GM12878 (cell line): Measurements from ENCODE around the gene RFC3. TPM values are rescaled to one million over a fixed set of nuclear protein-coding genes. Genes with fewer than 3 reads are reported as not detected.
A peak's percentile ranks its signal among the peaks of the same experiment; 100 is the strongest.

Source experiments
- ATAC-seq: fragments of 200-7000 bp; cut with Tn5 transposase; 3 replicates; pipeline ENCODE4 v1.9.1; 2020; ENCODE audit warnings: mild to moderate bottlenecking, moderate library complexity
- BruUV-seq: library from RNA; stranded (reverse); fragments of 400-500 nt; replicated peaks from 2 replicates; lab custom pipeline; 2021; lab: Mats Ljungman, UMichigan
- CTCF ChIA-PET: fragments of 300-600 bp; sonication (Branson Sonifier 250); formaldehyde crosslinking; extraction: SDS; loops from one replicate; lab custom pipeline; 2021; ENCODE audit warnings: inconsistent platforms; lab: Yijun Ruan, JAX
- POLR2A ChIA-PET: fragments of 350-600 bp; formaldehyde crosslinking; extraction: SDS; loops from one replicate; lab custom pipeline; 2021; ENCODE audit warnings: inconsistent platforms; lab: Charles Lee
- RAD21 ChIA-PET: fragments of 300-600 bp; sonication (Branson Sonifier 250); formaldehyde crosslinking; loops from one replicate; lab custom pipeline; 2023; ENCODE audit warnings: antibody characterized with exemption; ENCODE audit not compliant: unreplicated experiment; lab: Charles Lee
- SMC1A ChIA-PET: fragments of 300-600 bp; sonication (Branson Sonifier 250); formaldehyde crosslinking; loops from one replicate; lab custom pipeline; 2023; ENCODE audit not compliant: unreplicated experiment, uncharacterized antibody; lab: Charles Lee
- DNase-seq: peaks from one replicate; pipeline ENCODE4 v3.0.0-alpha.2; 2011; ENCODE audit warnings: low read depth, low spot score
- FAIRE-seq: peaks from 3 replicates; lab custom pipeline; 2011; peaks lifted over from hg19 to GRCh38; lab: Jason Lieb, UNC
- H2AFZ ChIP-seq: 2 replicates; pipeline ENCODE4 v1.6.0; 2011; ENCODE audit warnings: low read depth, low read length, control low read depth; ENCODE audit not compliant: control insufficient read depth
- H3K27ac ChIP-seq: 2 replicates; pipeline ENCODE4 v1.5.1; 2011; ENCODE audit warnings: control low read depth; ENCODE audit not compliant: control insufficient read depth, insufficient read depth
- H3K27me3 ChIP-seq, 2 experiments: replicated peaks in 1 of 2; 2 replicates each; pipeline versions ENCODE4 v1.6.0 to v1.6.1; 2011; ENCODE audit warnings: low read length in 1 of 2; ENCODE audit not compliant: control insufficient read depth in 2 of 2, insufficient read depth in 2 of 2
- H3K36me3 ChIP-seq, 2 experiments: 2 replicates each; pipeline ENCODE4 v1.5.1; 2011; ENCODE audit warnings: low read length in 1 of 2; ENCODE audit not compliant: control insufficient read depth in 2 of 2, insufficient read depth in 2 of 2
- H3K4me1 ChIP-seq: 2 replicates; pipeline ENCODE4 v1.6.1; 2011; ENCODE audit warnings: mild to moderate bottlenecking, low read length, moderate library complexity, mixed read lengths; ENCODE audit not compliant: control insufficient read depth, insufficient read depth
- H3K4me2 ChIP-seq: 2 replicates; pipeline ENCODE4 v1.6.0; 2011; ENCODE audit warnings: control low read depth; ENCODE audit not compliant: control insufficient read depth, insufficient read depth
- H3K4me3 ChIP-seq: fragments of 200-600 bp; sonication (generic); 2 replicates; pipeline ENCODE4 v1.5.1; 2016
- H3K79me2 ChIP-seq: 2 replicates; pipeline ENCODE4 v1.6.0; 2011; ENCODE audit warnings: low read length; ENCODE audit not compliant: control insufficient read depth, insufficient read depth
- H3K9ac ChIP-seq: 2 replicates; pipeline ENCODE4 v1.8.0; 2011; ENCODE audit warnings: low read length, control low read depth, mixed read lengths; ENCODE audit not compliant: control insufficient read depth, insufficient read depth
- H3K9me3 ChIP-seq: replicated peaks from 3 replicates; pipeline ENCODE4 v1.5.1; 2011; ENCODE audit warnings: mild to moderate bottlenecking, low read length; ENCODE audit not compliant: control insufficient read depth, insufficient read depth
- H4K20me1 ChIP-seq: 2 replicates; pipeline ENCODE4 v1.6.0; 2011; ENCODE audit not compliant: control insufficient read depth, insufficient read depth
- IKZF2 ChIP-seq, 2 experiments: fragments of 450-650 bp; IDR thresholded peaks; 2 replicates each; pipeline ENCODE4 v1.6.1; 2017; ENCODE audit warnings: mild to moderate bottlenecking in 2 of 2, moderate library complexity in 2 of 2
- RAD21 ChIP-seq: IDR thresholded peaks from 2 replicates; pipeline ENCODE4 v1.6.1; 2011; ENCODE audit warnings: mild to moderate bottlenecking, low read depth, low read length, moderate library complexity; ENCODE audit not compliant: insufficient read depth
- SMC3 ChIP-seq: IDR thresholded peaks from 2 replicates; pipeline ENCODE4 v1.6.1; 2011; ENCODE audit warnings: low read length, improper control_type of control experiment, borderline replicate concordance
- ZNF384 ChIP-seq: IDR thresholded peaks from 2 replicates; pipeline ENCODE4 v1.6.1; 2012; ENCODE audit warnings: low read depth, mild to moderate bottlenecking, low read length, improper control_type of control experiment, borderline replicate concordance
- WGBS: methylation state at CpG from one replicate; pipeline ENCODE4 v1.1.6; 2016; ENCODE audit warnings: low lambda C conversion rate; ENCODE audit not compliant: insufficient replicate concordance, insufficient coverage; ENCODE audit errors: missing lambda C conversion rate; 5-methylcytosine and 5-hydroxymethylcytosine counted together
- in situ Hi-C: fragments of 300-500 bp; cut with MboI; formaldehyde crosslinking; loops from 9 replicates; pipeline ENCODE4 v1.14.3; 2018; ENCODE audit warnings: mixed read lengths
- intact Hi-C: fragments of 100-400 bp; cut with micrococcal nuclease; formaldehyde crosslinking; loops from one replicate; pipeline ENCODE4 v1.14.2; 2022; ENCODE audit not compliant: unreplicated experiment
- polyA plus RNA-seq, 11 experiments: library from polyadenylated mRNA; depleted of rRNA in 4 of 11; unstranded in 6 of 11; stranded (reverse) in 5 of 11; fragments of >200 nt; fragmentation: Nextera tagmentation in 4 of 11; fragmentation: Illumina TruSeq in 1 of 11; extraction: Ambion mirVana in 4 of 11; extraction: Trizol in 1 of 11; gene quantifications; 1 replicate in 1 of 11; 2 replicates in 10 of 11; pipeline versions ENCODE4 v1.2.1 to v1.2.3, GENCODE V29; 2011 to 2016; ENCODE audit warnings: inconsistent platforms in 2 of 11, missing spikeins in 2 of 11, low read depth in 1 of 11
- total RNA-seq, 4 experiments: library from RNA; depleted of rRNA in 3 of 4; stranded (reverse); fragments of >200 nt in 3 of 4; fragmentation: Illumina TruSeq in 1 of 4; extraction: Trizol in 1 of 4; gene quantifications; 2 replicates each; pipeline versions ENCODE4 v1.2.1 to v1.2.3, GENCODE V29; 2013 to 2021
- TF ChIP-seq, protein P1 (sequence below), 3 experiments: IDR thresholded peaks in 2 of 3; conservative IDR thresholded peaks in 1 of 3; 2 replicates each; pipeline ENCODE4 v1.5.1; 2011; ENCODE audit warnings: low read depth in 3 of 3, low read length in 3 of 3, mild to moderate bottlenecking in 3 of 3, control low read depth in 2 of 3, moderate library complexity in 2 of 3, inconsistent platforms in 1 of 3, mixed read lengths in 1 of 3; ENCODE audit not compliant: control insufficient read depth in 2 of 3, insufficient read depth in 1 of 3; ENCODE audit errors: extremely low read depth in 1 of 3

Gene RFC3
- total and polyA plus RNA-seq, 10 of the 15 experiments (the other 5 are each of a cell fraction or from before 2014, with no cell fraction given), result 57.6 to 98.9 (median 81.3) TPM

- Histone ChIP-seq H4K20me1 (no peaks in the 10 kb centered on the region), H3K27ac (no peak overlapping the region), H3K79me2 (no peaks in the 10 kb centered on the region), H3K9me3 (no peaks in the 10 kb centered on the region; the same call in 2 of the 3 replicates), H3K36me3 (no peaks in the 10 kb centered on the region), H3K4me3 (no peak overlapping the region), H3K4me2 (peak overlapping the region; percentile 22; the same call in 1 of the 2 replicates), H3K9ac (no peak overlapping the region), H3K27me3 (no peaks in the 10 kb centered on the region), H2AFZ (peak overlapping the region; percentile 2), H3K4me1 (peaks cover 8% of the 10 kb centered on the region)
- ChIA-PET SMC1A (interaction anchor here (0.7 to 7.3 kb wide), 18 partner anchors 9 to 1364 kb away, joined by 3 to 53 read pairs (median 4); partner anchors contain the start of gene RFC3), POLR2A (interaction anchor here (1.7 kb wide), 1 partner anchor 10 kb away, joined by 3 read pairs; no protein-coding TSS in a partner anchor), CTCF (interaction anchor here (0.8 to 5.0 kb wide), 36 partner anchors 9 to 1365 kb away, joined by 3 to 41 read pairs (median 4); partner anchors contain the start of gene RFC3), RAD21 (interaction anchor here (0.9 to 2.8 kb wide), 16 partner anchors 10 to 1365 kb away, joined by 3 to 20 read pairs (median 4); partner anchors contain the start of gene RFC3)
- intact Hi-C loops (loop anchor here (10.0 kb wide), 1 partner anchor 275 kb away; no protein-coding TSS in a partner anchor), in situ Hi-C loops (loop anchor here (25.0 kb wide), 1 partner anchor 1362 kb away; no protein-coding TSS in a partner anchor)
- DNase-seq (no peak), ATAC-seq (peak; percentile 62), FAIRE-seq (no peak)
- WGBS, result 49% methylated on average over 6 of the region's 6 CpGs
- no TSS peak for BruUV-seq
- TF ChIP-seq RAD21 (peak; percentile 51), ZNF384 (no peak), SMC3 (peak; percentile 24; the same call in 1 of the 2 replicates), IKZF2 (IDR thresholded peaks at IDR 0.05) (no peak)
- TF ChIP-seq, protein P1, sequence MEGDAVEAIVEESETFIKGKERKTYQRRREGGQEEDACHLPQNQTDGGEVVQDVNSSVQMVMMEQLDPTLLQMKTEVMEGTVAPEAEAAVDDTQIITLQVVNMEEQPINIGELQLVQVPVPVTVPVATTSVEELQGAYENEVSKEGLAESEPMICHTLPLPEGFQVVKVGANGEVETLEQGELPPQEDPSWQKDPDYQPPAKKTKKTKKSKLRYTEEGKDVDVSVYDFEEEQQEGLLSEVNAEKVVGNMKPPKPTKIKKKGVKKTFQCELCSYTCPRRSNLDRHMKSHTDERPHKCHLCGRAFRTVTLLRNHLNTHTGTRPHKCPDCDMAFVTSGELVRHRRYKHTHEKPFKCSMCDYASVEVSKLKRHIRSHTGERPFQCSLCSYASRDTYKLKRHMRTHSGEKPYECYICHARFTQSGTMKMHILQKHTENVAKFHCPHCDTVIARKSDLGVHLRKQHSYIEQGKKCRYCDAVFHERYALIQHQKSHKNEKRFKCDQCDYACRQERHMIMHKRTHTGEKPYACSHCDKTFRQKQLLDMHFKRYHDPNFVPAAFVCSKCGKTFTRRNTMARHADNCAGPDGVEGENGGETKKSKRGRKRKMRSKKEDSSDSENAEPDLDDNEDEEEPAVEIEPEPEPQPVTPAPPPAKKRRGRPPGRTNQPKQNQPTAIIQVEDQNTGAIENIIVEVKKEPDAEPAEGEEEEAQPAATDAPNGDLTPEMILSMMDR (IDR thresholded peaks at IDR 0.05 in 2 of 3, conservative IDR thresholded peaks at IDR 0.05 in 1 of 3; ENCODE audit: control insufficient read depth in 2 of 3, extremely low read depth in 1 of 3, insufficient read depth in 1 of 3, low read depth in 3 of 3, low read length in 3 of 3), result peak; percentile 17 to 48 (median 35); a peak in 4 of 6 replicates
Observed at GRCh38 chr13:33799950-33800592, 17.9 kb upstream of the RFC3 start.
